ENCODE results near the gene ZDHHC20.

GRCh38 chr13:21343659-21344058 lies 115.4 kb downstream of the ZDHHC20 start:
- TF ChIP-seq POLR2A (IDR thresholded peaks at IDR 0.05) = no peak
- TF ChIP-seq CTCF (IDR thresholded peaks at IDR 0.05) = no peak

All from lower leg skin (tissue), 3 donors.